NCI-H1417 treated with DMSO at 0.1 percent for 48 hours (cell line): ENCODE results near the gene CCR6.

Source experiments
- DNase-seq: peaks from one replicate; lab custom pipeline; 2025; lab: John Stamatoyannopoulos, UW

The CCR6 gene

DNA sequence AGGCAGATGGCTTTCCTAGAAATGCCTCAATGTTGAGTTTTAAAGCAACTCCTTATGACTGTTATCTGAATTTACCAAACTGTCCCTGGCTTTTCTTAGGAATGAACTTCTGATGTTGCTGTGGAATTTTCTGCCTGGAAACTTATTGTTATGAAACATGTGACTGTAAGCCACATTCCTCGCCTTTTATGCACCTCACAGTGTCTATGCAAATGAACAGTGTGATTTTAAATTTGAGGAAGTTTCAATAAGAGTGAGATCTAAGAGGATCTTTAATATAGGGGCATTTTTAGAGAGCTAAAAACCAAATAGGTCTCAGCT, 2.4 kb upstream of the CCR6 start:
- no peak for DNase-seq

DNA sequence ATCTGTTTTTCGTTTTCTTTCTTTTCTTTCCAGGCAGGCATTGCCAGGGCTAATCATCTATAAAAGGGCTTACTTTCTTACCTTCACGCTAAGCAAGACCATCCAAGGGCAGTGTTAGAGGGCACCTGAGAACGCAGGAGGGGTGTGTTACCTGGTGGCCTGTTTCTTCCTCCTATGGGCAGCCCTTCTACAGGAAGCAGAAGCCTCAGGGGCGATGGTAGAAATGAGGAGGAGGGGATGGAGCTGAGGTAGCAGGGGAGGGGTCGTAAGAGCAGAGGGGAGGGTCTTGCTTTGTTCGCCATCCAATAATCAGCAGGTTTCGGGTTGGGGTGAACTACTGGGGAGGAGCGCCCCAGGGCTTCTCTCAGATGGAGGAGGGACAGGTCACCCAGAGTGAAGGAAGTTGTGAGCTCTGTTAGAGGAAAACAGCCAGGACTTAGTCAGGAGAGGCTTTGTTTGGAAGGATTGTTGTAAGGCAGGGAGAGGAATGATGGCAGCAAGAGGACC, 1.5 kb upstream of the CCR6 start:
- no peak for DNase-seq

DNA sequence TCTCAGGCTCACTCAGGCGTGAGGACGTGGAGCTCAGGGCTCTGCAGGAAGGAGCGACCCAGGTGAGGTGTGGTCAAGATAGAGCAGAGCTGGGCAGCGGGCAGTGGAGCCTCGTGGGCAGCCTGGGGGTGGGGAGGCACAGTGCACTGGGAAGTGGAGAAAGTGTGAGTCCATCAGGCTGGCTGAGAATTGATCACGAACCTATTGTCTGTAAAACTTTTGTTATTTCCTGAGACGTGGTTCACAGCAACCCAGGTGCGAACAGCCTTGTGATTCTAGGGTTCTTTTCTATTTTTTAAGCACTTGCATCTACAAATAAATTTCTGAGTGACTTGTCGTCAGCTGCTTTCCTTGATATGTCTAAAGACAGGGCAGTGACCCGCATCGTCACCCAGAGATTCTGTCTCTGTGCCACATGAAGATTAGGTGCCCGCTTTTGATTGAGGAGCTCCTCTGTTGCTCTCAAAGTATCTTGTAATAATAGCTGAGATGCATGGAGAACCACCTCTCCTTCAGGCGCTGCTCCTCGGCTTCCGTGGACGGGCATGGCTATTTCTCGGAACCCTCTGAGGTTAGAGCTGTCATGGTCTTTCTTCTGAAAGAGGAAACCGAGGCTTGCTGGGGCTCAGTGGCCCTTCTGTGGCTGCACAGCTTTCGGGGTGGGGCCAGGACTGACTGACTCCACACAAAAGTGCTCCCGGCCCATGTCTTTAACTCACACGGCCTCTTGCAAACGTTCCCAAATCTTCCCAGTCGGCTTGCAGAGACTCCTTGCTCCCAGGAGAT, 662 bp upstream of the CCR6 start:
- DNase-seq, result no peak

DNA sequence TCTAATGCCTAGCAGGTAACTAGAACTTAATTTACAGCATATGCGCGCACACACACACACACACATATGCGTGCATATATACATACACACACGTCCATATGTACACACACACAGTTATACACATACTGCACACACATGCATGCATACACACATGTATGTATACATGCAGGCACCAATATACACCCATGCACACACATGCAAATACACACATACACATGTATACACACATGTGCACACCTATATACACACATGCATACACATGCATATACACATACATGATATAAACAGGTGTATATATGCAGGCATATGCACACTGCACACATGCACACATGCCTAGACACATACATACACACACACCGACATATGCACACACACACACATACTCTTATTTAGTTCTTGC, 1.9 kb downstream of the CCR6 start:
- DNase-seq, result no peak

DNA sequence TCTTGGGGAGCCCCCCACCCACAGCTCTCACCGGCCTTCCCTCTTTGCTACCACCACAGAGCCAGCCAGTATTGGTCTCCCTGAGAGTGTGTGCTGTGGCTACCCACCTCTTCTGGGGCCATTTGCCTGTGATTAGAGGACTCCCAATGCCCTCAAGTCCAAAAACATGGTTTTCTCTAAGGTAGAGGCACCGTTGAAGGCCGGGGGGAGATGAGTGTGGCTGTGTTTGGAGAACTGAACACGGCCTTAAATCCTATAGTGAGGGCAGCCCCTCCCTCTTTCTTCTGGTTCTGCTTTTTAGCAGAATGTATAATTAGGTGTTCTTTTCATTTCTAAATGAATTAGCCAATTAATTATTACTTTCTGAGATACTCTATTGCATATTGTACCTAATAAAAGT, 2.5 kb downstream of the CCR6 start:
- no peak for DNase-seq

DNA sequence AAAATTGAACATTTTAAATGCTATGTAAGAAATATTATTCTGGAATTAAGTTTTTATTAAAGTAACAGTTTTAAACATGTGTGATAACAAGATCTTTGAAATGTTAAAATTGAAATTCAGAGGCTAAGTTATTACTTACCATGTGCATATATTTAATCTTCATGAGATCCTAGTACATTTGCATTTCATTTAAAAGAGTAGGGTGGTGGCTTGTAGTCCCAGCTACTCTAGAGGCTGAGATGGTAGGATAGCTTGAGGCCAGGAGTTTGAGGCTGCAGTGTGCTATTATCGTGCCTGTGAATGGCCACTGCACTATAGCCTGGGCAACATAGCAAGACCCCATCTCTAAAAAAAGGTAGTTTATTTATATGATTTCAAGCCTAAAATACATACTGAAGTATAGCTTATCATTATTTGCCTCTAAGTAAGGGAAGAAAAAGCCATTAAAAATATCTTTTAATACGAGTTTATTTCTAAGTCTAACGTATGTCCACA, 3.0 kb downstream of the CCR6 start:
- no peak for DNase-seq

DNA sequence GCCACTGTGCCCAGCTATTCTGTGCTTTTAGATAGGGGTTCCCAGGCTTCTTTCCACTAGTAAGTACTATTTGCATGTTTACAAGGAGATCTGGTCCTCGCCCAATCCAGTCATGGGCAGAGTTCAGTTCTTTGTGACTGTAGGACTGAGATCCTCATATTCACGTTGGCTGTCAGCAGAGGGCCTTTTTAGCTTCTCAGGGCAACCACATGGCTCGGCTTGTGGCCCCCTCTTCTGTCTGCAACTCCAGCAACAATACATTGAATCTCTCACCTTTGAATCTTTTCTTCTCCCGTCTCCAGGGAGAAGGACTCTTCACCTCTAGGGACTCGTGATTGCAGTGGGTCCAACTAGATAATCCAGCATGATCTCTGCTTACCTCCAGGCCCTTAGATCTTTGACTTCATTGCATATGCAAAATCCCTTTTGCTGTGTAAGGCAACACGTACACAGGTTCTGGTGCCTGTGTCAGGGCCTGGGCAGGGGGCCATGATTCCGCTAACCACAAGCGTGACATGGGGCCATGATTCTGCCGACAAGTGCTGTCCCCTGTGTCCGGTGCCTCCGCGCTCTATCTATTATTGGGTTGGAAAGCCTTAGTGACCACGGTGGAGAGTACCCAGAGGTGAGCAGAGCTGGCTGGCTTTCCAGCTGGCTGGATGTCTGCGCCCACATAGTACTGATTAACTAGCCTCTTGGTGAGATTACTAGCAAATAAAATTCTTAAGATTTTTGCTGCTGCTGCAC, 5.1 kb downstream of the CCR6 start:
- DNase-seq, result no peak

DNA sequence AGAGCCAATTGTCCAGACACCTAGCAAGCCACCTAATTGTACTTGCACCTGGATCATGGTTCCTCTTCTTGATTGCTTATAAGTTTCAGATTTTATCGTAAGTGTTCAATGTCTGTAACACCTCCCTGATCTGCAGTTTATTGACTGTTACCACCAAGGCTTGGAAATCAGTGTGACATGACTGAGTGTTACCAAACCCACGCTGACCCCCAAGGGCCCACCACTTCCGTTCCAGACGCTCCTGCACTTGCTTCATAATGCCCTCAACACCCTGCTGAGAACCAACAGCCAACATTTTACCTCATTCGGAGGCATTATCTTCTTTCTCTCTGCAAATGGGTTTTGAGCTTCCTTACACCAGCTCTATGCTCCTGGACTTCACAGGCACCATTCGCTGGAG, 6.3 kb downstream of the CCR6 start:
- DNase-seq, result no peak

DNA sequence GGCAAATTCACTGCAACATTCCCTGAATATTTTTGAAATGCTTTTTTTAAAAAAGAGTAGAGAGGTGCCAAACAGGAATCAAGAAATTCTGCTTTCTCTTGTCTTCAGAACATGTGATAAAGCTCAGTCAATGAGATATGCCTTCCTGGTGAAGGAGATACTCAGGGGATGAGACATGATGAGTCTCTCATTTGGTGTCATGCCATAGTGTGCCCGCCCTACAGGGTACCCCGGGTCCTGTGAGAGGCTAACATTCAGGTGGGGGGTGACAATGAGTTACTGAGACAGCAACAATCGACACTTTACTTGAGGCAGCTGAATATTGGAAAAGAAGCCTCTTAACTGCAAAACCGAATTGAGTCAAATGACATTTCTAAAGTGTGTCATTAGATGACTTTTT, 6.7 kb downstream of the CCR6 start:
- DNase-seq, result no peak

DNA sequence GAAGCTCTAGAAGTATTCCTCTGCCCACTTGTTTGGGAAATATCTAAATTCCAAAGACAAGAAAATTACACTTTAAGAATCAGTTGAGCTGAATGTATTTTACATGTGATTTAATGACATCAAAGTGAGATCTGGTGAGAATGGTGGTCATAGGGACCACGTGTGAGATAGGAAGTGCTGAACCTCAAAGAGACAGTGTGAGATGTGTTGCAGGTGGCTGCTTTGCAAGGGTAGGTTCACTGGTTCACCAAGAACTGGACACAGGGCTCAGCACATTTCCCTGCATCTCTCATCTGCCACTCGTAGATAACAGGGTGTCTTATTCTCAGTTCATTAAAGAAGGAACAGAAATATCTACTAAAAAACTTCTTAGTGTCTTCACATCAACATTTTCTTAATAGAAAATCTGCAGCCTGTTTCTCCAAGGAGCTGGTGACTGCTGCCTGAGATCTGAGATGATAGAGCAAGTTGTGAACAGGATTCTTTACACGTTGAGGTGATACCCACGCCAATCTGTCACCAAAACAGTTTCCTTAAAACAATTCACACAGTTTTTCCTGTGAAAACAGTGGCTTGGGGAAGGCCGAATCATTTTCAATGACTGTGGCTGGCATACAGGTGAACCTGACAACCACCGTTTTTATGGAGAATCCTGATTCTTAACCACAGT, 7.2 kb downstream of the CCR6 start:
- no peak for DNase-seq

DNA sequence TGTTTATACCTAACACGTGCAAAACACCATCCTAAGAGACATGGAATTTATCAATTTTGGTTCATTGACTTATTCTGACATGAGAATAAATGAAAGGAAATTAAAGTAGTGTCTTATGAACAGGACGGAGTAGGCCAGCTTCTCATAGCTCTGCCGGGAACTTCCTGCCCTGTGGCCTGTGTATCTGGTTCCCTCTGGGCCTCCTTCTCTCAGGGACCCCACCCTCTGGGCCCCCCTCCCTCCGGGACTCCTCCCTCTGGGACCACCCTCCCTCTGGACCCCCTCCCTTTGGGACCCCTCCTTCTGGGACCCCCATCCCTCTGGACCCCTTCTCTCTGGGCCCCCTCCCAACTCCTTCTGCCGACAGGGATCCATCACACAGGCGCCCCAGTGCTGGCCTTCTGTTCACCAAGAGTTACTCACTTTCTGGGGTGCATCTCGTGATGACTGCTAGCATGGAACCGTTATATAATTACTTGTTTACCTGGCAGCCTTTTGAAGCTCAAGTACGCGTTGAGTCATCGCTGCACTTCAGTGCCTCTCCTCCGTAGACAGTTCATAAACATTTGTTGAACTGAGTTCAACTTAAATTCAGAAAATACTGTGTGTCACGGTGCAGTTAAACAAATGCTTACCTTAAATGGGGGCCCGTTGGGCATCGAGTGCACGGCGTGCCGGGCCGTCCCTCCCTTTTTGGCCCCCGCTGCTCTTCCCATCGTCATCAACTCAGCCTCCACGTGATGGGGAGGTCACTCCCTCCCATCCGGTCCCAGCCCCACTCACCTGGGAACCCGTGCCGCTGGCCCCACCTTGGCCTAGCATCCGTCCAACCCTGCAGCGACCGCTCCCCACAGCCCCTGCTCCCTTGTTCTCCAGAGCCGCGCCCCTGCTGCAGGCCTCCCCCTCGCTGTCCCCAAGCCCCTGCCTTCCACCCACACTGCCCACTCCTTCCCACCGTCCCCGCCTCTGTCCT, 8.1 kb downstream of the CCR6 start:
- DNase-seq, result no peak

DNA sequence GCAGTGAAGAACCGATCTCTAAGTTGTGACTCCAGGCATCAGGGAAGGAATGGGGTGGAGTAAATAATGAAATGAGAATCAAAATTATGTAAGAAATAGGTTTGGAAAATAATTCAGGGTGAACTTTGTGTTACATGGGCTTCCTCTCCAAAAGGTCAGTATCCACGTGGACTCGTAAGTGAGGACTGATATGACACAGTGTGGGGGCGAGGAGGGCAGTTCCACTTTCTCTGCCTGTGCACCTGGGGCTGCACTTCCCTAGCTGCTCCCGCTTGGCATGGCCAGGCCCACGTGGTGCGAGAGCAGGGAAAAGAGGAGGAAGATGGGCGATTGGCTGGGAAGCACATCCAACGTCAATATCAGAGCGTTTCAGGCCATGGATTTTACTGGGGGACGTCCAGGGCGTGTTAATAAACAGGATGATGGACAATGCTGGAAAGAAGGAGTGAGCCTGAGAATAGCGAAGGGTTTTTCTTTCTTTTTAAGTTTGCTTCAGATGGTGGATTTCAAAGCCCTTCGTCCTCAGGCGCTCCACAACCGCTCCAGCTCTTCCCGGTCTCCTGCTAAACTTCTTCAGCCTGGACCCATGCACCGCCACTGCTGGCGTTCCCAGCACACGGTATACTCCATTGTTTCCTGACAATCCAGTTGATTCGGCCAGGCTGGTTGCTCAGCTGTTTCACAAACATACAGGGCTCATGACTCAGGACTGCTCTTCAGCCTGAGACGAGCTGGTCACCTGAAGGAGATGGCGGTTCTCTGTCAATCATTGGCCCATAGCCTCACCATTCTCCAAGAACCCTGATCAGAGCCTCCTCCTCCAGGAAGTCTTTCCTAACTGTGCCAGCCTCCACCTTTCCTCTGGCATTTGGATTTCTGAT, 11.8 kb downstream of the CCR6 start:
- DNase-seq, result no peak

DNA sequence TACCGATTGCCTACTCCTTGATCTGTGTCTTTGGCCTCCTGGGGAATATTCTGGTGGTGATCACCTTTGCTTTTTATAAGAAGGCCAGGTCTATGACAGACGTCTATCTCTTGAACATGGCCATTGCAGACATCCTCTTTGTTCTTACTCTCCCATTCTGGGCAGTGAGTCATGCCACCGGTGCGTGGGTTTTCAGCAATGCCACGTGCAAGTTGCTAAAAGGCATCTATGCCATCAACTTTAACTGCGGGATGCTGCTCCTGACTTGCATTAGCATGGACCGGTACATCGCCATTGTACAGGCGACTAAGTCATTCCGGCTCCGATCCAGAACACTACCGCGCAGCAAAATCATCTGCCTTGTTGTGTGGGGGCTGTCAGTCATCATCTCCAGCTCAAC, 13.5 kb downstream of the CCR6 start:
- no peak for DNase-seq

DNA sequence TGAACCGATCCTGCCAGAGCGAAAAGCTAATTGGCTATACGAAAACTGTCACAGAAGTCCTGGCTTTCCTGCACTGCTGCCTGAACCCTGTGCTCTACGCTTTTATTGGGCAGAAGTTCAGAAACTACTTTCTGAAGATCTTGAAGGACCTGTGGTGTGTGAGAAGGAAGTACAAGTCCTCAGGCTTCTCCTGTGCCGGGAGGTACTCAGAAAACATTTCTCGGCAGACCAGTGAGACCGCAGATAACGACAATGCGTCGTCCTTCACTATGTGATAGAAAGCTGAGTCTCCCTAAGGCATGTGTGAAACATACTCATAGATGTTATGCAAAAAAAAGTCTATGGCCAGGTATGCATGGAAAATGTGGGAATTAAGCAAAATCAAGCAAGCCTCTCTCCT, 14.2 kb downstream of the CCR6 start:
- DNase-seq, result no peak

DNA sequence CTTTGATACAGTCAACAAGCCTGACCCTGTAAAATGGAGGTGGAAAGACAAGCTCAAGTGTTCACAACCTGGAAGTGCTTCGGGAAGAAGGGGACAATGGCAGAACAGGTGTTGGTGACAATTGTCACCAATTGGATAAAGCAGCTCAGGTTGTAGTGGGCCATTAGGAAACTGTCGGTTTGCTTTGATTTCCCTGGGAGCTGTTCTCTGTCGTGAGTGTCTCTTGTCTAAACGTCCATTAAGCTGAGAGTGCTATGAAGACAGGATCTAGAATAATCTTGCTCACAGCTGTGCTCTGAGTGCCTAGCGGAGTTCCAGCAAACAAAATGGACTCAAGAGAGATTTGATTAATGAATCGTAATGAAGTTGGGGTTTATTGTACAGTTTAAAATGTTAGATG, 15.0 kb downstream of the CCR6 start:
- no peak for DNase-seq

DNA sequence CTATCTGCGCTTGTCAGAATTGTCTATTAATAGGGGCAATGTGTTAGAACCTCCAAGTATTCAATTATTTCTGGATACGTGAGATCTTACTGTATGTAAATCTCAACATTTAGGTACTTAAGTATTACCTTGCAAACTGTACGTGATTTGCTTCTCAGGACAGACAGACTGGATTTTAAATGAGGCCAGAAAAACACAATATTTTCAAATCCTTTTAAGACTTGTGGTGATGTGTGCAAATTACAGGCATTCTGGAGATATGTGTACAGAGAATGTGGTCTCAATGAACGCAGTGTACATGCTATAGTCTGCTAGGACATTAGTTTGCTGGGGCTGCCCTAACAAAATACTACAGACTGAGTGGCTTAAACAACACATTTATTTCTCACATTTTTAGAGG, 16.9 kb downstream of the CCR6 start:
- no peak for DNase-seq

DNA sequence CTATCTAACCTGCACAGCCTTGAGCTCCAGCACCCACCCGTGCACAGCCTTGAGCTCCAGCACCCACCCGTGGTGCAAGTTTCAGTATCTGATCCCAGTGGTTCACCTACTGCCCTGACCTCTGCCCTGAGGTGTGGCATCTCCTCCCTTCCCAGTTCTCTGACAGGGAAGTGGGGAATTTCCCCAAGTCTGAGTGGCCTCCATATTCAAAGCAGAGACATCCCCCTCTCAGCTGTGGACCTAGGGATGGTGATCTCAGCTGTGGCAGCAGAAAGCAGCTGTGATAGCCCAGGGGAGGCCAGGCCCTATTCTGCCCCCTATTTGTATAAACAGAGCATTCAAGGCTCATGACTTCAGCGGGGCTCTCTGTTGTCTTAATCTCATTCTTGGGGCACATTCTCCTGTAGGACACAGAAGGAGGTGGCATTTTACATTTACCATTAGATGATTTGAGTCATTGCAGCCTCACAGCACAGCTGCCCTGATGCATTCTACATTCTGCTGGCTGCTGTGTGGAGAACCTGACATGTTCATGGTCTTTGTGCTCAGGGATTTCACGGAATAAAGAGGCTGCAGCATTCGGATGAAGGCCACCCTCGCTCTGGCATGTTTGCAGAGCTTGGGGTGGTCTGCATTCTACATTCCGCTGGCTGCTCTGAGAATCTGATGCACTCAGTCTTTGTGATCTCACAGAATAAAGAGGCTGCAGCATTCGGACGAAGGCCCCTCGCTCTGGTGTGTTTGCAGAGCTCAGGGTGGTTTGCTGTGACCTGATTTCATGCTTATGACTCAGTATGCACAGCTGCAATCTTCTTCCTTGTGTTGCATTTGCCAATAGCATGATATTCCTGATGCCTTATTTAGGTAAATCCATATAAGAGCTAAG, 17.9 kb downstream of the CCR6 start:
- no peak for DNase-seq

DNA sequence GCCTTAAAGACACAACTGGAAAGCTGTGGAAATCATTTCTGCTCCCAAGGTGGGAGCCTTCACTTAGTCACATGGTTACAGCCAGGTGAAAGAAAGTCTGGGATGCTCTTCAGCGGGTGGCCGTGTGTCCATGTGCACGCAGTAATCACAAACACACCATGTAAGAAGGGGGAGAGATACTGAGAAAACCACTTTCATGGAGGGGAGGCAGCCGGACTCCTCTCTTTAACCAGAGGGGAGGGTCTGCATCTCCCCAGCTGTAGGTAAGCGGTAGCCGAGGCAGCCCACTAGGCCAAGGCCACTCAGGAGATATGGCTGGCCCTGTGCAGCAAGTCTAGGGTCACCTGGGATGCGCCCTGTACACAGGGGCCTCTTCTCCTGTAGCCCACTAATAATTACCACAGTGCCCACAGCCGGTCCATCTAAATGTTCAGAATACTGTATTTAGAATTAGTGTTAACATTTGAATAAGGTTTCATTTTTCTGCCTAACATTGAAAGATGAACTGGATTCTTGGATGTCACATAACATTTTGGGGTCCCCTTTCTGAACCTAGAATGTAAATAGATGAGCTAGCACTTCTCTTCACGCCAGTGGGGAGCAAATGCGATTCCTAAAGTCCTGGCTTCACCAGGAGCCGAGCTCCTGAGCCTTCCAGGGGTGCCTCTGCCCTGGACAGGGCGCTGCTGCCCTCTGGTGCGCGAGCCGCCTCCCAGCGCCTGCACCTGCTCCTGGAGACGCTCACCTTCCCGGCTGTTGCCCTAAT, 19.0 kb downstream of the CCR6 start:
- DNase-seq, result no peak

DNA sequence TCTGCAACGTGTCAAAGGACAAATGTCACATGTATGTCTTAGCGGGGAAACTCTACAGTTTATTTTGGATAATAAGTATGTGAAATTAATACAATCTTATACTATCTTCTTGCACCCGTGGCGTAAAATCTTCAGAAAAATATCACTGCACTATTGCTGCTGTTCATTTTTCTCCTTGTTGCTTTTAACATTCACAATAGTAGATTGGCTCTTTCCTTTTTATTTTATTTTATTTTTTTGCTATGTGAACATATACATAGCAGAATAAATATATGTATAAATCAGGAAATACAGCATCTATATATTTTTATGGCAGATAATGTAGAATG, 19.5 kb downstream of the CCR6 start:
- no peak for DNase-seq
